GM23338 (cell line): ENCODE results near the gene TMEM217. TPM values are rescaled to one million over a fixed set of nuclear protein-coding genes. Genes with fewer than 3 reads are reported as not detected.

Experiments used
- ATAC-seq: fragments of 200-7000 bp; cut with Tn5 transposase; 3 replicates; pipeline ENCODE4 v1.9.1; 2020
- DNase-seq: peaks from one replicate; pipeline ENCODE4 v3.0.0-alpha.2; 2015; ENCODE audit warnings: low spot score
- H2AFZ ChIP-seq: fragments of 200-600 bp; sonication (generic); 2 replicates; pipeline ENCODE4 v1.8.0; 2016; ENCODE audit warnings: antibody characterized with exemption, mild to moderate bottlenecking, moderate library complexity
- H3F3A ChIP-seq: fragments of 200-600 bp; sonication (generic); replicated peaks from 2 replicates; pipeline ENCODE4 v1.8.0; 2017; ENCODE audit warnings: antibody characterized with exemption, mixed run types, low read depth
- H3K27ac ChIP-seq: fragments of 200-600 bp; sonication (generic); 2 replicates; pipeline ENCODE4 v1.6.1; 2016; ENCODE audit warnings: low read depth
- H3K27me3 ChIP-seq: fragments of 200-600 bp; sonication (generic); 2 replicates; pipeline ENCODE4 v1.8.0; 2016; ENCODE audit warnings: mild to moderate bottlenecking, mixed run types, moderate library complexity; ENCODE audit not compliant: insufficient read depth
- H3K36me3 ChIP-seq: fragments of 200-600 bp; sonication (generic); 2 replicates; pipeline ENCODE4 v1.8.0; 2016; ENCODE audit warnings: mild to moderate bottlenecking; ENCODE audit not compliant: insufficient read depth
- H3K4me1 ChIP-seq: fragments of 200-600 bp; sonication (generic); 2 replicates; pipeline ENCODE4 v1.8.0; 2016; ENCODE audit warnings: mild to moderate bottlenecking, moderate library complexity; ENCODE audit not compliant: insufficient read depth
- H3K4me2 ChIP-seq: fragments of 200-600 bp; sonication (generic); 2 replicates; pipeline ENCODE4 v1.7.1; 2017; ENCODE audit warnings: mixed run types
- H3K4me3 ChIP-seq: fragments of 200-600 bp; sonication (generic); 2 replicates; pipeline ENCODE4 v1.6.1; 2016; ENCODE audit warnings: mixed run types
- H3K79me2 ChIP-seq: fragments of 200-600 bp; sonication (generic); replicated peaks from 2 replicates; pipeline ENCODE4 v1.8.0; 2017; ENCODE audit warnings: mild to moderate bottlenecking; ENCODE audit not compliant: insufficient read depth
- H3K9me2 ChIP-seq: fragments of 200-600 bp; sonication (generic); 2 replicates; pipeline ENCODE4 v1.8.0; 2017; ENCODE audit not compliant: insufficient read depth
- H4K20me1 ChIP-seq: fragments of 200-600 bp; sonication (generic); replicated peaks from 2 replicates; pipeline ENCODE4 v1.8.0; 2017; ENCODE audit warnings: mild to moderate bottlenecking; ENCODE audit not compliant: insufficient read depth
- H3K27ac Mint-ChIP-seq: 2 replicates; pipeline ENCODE4 v1.8.0; 2020; ENCODE audit warnings: inconsistent platforms, mild to moderate bottlenecking, moderate library complexity, mixed read lengths
- H3K27me3 Mint-ChIP-seq: 3 replicates; pipeline ENCODE4 v1.8.0; 2022; ENCODE audit warnings: low read depth, mild to moderate bottlenecking, moderate library complexity, mixed read lengths, inconsistent platforms; ENCODE audit not compliant: insufficient read depth, poor library complexity
- H3K36me3 Mint-ChIP-seq: 3 replicates; pipeline ENCODE4 v1.8.0; 2021; ENCODE audit warnings: low read depth, mild to moderate bottlenecking, inconsistent platforms, moderate library complexity, mixed read lengths
- H3K4me1 Mint-ChIP-seq: 3 replicates; pipeline ENCODE4 v1.8.0; 2020; ENCODE audit warnings: mild to moderate bottlenecking, inconsistent platforms, mixed read lengths
- H3K4me3 Mint-ChIP-seq: 3 replicates; pipeline ENCODE4 v1.8.0; 2021; ENCODE audit warnings: moderate library complexity, mild to moderate bottlenecking, inconsistent platforms, mixed read lengths
- H3K9me3 Mint-ChIP-seq: 3 replicates; pipeline ENCODE4 v1.8.0; 2020; ENCODE audit warnings: moderate library complexity, mild to moderate bottlenecking, inconsistent platforms, mixed read lengths
- CREB1 ChIP-seq: fragments of 250-450 bp; sonication (Bioruptor Pico); IDR thresholded peaks from 2 replicates; pipeline ENCODE4 v1.5.0; 2020; ENCODE audit warnings: low read depth, mild to moderate bottlenecking, moderate library complexity
- CTCF ChIP-seq, 2 experiments: fragments of 200-600 bp in 1 of 2; sonication (generic) in 1 of 2; conservative IDR thresholded peaks; 2 replicates each; pipeline versions ENCODE4 v1.5.1 to v1.6.1; 2016 to 2017; ENCODE audit warnings: antibody characterized with exemption in 2 of 2, low read depth in 2 of 2, mild to moderate bottlenecking in 2 of 2, moderate library complexity in 1 of 2
- ETS1 ChIP-seq: IDR thresholded peaks from 2 replicates; pipeline ENCODE4 v1.6.1; 2016; ENCODE audit warnings: antibody characterized with exemption
- EZH2 ChIP-seq: fragments of 200-600 bp; sonication (generic); IDR thresholded peaks from one replicate; pipeline ENCODE4 v1.8.0; 2017; ENCODE audit warnings: antibody characterized with exemption, mild to moderate bottlenecking, low read depth; ENCODE audit not compliant: unreplicated experiment
- EZH2phosphoT487 ChIP-seq: fragments of 200-600 bp; sonication (generic); IDR thresholded peaks from one replicate; pipeline ENCODE4 v1.8.1; 2018; ENCODE audit warnings: antibody characterized with exemption; ENCODE audit not compliant: unreplicated experiment
- JUNB ChIP-seq: IDR thresholded peaks from one replicate; pipeline ENCODE4 v1.6.1; 2016; ENCODE audit warnings: antibody characterized with exemption; ENCODE audit not compliant: unreplicated experiment
- NANOG ChIP-seq: IDR thresholded peaks from 2 replicates; pipeline ENCODE4 v1.6.1; 2016; ENCODE audit warnings: antibody characterized with exemption, borderline replicate concordance
- POLR2AphosphoS5 ChIP-seq: IDR thresholded peaks from 2 replicates; pipeline ENCODE4 v1.6.1; 2016; ENCODE audit warnings: antibody characterized with exemption, low read depth
- REST ChIP-seq: IDR thresholded peaks from one replicate; pipeline ENCODE4 v1.6.1; 2018; ENCODE audit warnings: antibody characterized with exemption; ENCODE audit not compliant: unreplicated experiment
- STAT1 ChIP-seq: IDR thresholded peaks from one replicate; pipeline ENCODE4 v1.6.1; 2016; ENCODE audit warnings: antibody characterized with exemption; ENCODE audit not compliant: unreplicated experiment
- ZNF114 ChIP-seq: fragments of 250-450 bp; sonication (Bioruptor Pico); IDR thresholded peaks from 2 replicates; pipeline ENCODE4 v1.5.0; 2020; ENCODE audit warnings: mild to moderate bottlenecking, moderate library complexity
- ZNF331 ChIP-seq: fragments of 250-450 bp; sonication (Bioruptor Pico); IDR thresholded peaks from 2 replicates; pipeline ENCODE4 v1.5.0; 2020; ENCODE audit warnings: low read depth, mild to moderate bottlenecking, moderate library complexity
- ZNF462 ChIP-seq: fragments of 250-450 bp; sonication (Bioruptor Pico); IDR thresholded peaks from 2 replicates; pipeline ENCODE4 v1.5.0; 2020; ENCODE audit warnings: mild to moderate bottlenecking, moderate library complexity
- polyA plus RNA-seq: library from polyadenylated mRNA; unstranded; fragments of >200 nt; fragmentation: Nextera tagmentation; extraction: Ambion mirVana; gene quantifications from 2 replicates; pipeline ENCODE4 v1.2.1, GENCODE V29; 2016
- total RNA-seq: library from RNA; depleted of rRNA; stranded (reverse); fragments of >200 nt; shearing (Covaris generic); gene quantifications from 2 replicates; pipeline ENCODE4 v1.2.3, GENCODE V29; 2014

The TMEM217 gene
- total and polyA plus RNA-seq, 2 experiments from 2014 or later: 1.3 TPM; not detected in 1

- Histone ChIP-seq H3K27ac (no peak overlapping the region), H3K4me3 (no peak overlapping the region), H2AFZ (no peak overlapping the region), H3K27me3 (no peaks in the 10 kb centered on the region), H3F3A (no peaks in the 10 kb centered on the region), H3K4me1 (peaks cover 11% of the 10 kb centered on the region; the same call in 1 of the 2 replicates), H3K9me2 (no peaks in the 10 kb centered on the region), H3K36me3 (no peaks in the 10 kb centered on the region), H4K20me1 (no peaks in the 10 kb centered on the region), H3K79me2 (peaks cover 5% of the 10 kb centered on the region), H3K4me2 (no peak overlapping the region)
- H3K4me1 Mint-ChIP-seq: peaks cover 20% of the 10 kb centered on the region
- peaks cover 3% of the 10 kb centered on the region for H3K27me3 Mint-ChIP-seq
- H3K27ac Mint-ChIP-seq: no peak overlapping the region
- TF ChIP-seq REST: no peak
- TF ChIP-seq CTCF (conservative IDR thresholded peaks at IDR 0.05; ENCODE audit: low read depth in 2 of 2): no peak
- TF ChIP-seq ZNF462 (CRISPR knock-in tag): no peak
- TF ChIP-seq NANOG: no peak
- no peak for TF ChIP-seq STAT1
- TF ChIP-seq EZH2: no peak
- no peak for TF ChIP-seq CREB1 (CRISPR knock-in tag)
- no peak for TF ChIP-seq EZH2phosphoT487
- TF ChIP-seq ZNF114 (CRISPR knock-in tag): no peak
- no peak for TF ChIP-seq ZNF331 (CRISPR knock-in tag)
- TF ChIP-seq JUNB: no peak
- TF ChIP-seq POLR2AphosphoS5: no peak
- TF ChIP-seq ETS1: no peak
- no peaks in the 10 kb centered on the region for H3K9me3 Mint-ChIP-seq
- no peaks in the 10 kb centered on the region for H3K36me3 Mint-ChIP-seq
- no peak overlapping the region for H3K4me3 Mint-ChIP-seq
- ATAC-seq: no peak
- no peak for DNase-seq
Measured at GRCh38 chr6:37253486-37254007, 4.4 kb downstream of the TMEM217 start.
